Osteoblast (primary cell): Measurements from ENCODE around the gene TTC9C. TPM values are rescaled to one million over a fixed set of nuclear protein-coding genes. Genes with fewer than 3 reads are reported as not detected.

ENCODE experiments used
- DNase-seq: peaks from one replicate; pipeline ENCODE4 v3.0.0; 2011; ENCODE audit warnings: low spot score, mixed read lengths; ENCODE audit not compliant: insufficient read length; ENCODE audit errors: missing footprints
- H2AFZ ChIP-seq: 2 replicates; pipeline ENCODE4 v1.6.0; 2011; ENCODE audit warnings: mild to moderate bottlenecking, low read length
- H3K27ac ChIP-seq: 2 replicates; pipeline ENCODE4 v1.5.1; 2011; ENCODE audit warnings: mild to moderate bottlenecking, low read depth, low read length, moderate library complexity
- H3K27me3 ChIP-seq: 2 replicates; pipeline ENCODE4 v1.6.0; 2012; ENCODE audit warnings: mild to moderate bottlenecking, control low read depth, inconsistent platforms, low read length, moderate library complexity; ENCODE audit not compliant: insufficient read depth
- H3K36me3 ChIP-seq: 2 replicates; pipeline ENCODE4 v1.5.1; 2011; ENCODE audit warnings: mild to moderate bottlenecking, low read length, control low read depth, moderate library complexity; ENCODE audit not compliant: insufficient read depth
- H3K4me1 ChIP-seq: 2 replicates; pipeline ENCODE4 v1.5.1; 2011; ENCODE audit warnings: mild to moderate bottlenecking, low read length, control low read depth, moderate library complexity; ENCODE audit not compliant: insufficient read depth
- H3K4me2 ChIP-seq: 2 replicates; pipeline ENCODE4 v1.6.0; 2011; ENCODE audit warnings: mild to moderate bottlenecking, low read length; ENCODE audit not compliant: insufficient read depth
- H3K4me3 ChIP-seq: fragments of 200-600 bp; sonication (generic); 3 replicates; pipeline ENCODE4 v1.5.1; 2012; ENCODE audit warnings: mild to moderate bottlenecking, low read length, inconsistent platforms; ENCODE audit not compliant: insufficient read depth
- H3K79me2 ChIP-seq: 2 replicates; pipeline ENCODE4 v1.6.0; 2012; ENCODE audit warnings: mild to moderate bottlenecking, low read length, control low read depth, inconsistent platforms; ENCODE audit not compliant: insufficient read depth
- H3K9me3 ChIP-seq: 2 replicates; pipeline ENCODE4 v1.5.1; 2011; ENCODE audit warnings: low read depth, low read length, control low read depth
- H4K20me1 ChIP-seq: 2 replicates; pipeline ENCODE4 v1.6.0; 2012; ENCODE audit warnings: mild to moderate bottlenecking, low read length, control low read depth; ENCODE audit not compliant: insufficient read depth
- CTCF ChIP-seq: IDR thresholded peaks from 2 replicates; pipeline ENCODE4 v1.5.1; 2011; ENCODE audit warnings: mild to moderate bottlenecking, low read depth, low read length, moderate library complexity; ENCODE audit errors: extremely low read depth
- total RNA-seq: library from RNA; depleted of rRNA; stranded (reverse); fragments of >200 nt; gene quantifications from 2 replicates; pipeline ENCODE4 v1.2.3, GENCODE V29; 2012

Gene TTC9C
- total RNA-seq = 34.0 and 35.9 TPM in 2 replicates

- H3K4me2 ChIP-seq = peak within 1 kb of the TSS; percentile 87
- H2AFZ ChIP-seq = peak within 1 kb of the TSS; percentile 97
- H3K9me3 ChIP-seq = no peaks in the 10 kb centered on the region
- H3K4me3 ChIP-seq = peak within 1 kb of the TSS; percentile 98
- peaks cover 19% of the 10 kb centered on the region for H3K4me1 ChIP-seq
- peaks cover 16% of the 10 kb centered on the region for H3K36me3 ChIP-seq
- peaks cover 76% of the 10 kb centered on the region for H3K79me2 ChIP-seq
- H3K27ac ChIP-seq = peak within 1 kb of the TSS; percentile 87
- TF ChIP-seq CTCF = no peak
- DNase-seq = peak; percentile 91
- H4K20me1 ChIP-seq = peaks cover 36% of the 10 kb centered on the region
- no peaks in the 10 kb centered on the region for H3K27me3 ChIP-seq
Observed at GRCh38 chr11:62728171-62728988, at the start of gene TTC9C. Gene TTC9C, plus strand, starts transcription at chr11:62728486. Its CDS starts 363 bp downstream, at chr11:62728849.

- peak within 1 kb of the TSS; percentile 81 for H2AFZ ChIP-seq
- peaks cover 32% of the 10 kb centered on the region for H3K79me2 ChIP-seq
- peak within 1 kb of the TSS; percentile 83 for H3K4me3 ChIP-seq
- DNase-seq = peak; percentile 97
- TF ChIP-seq CTCF = no peak
- H3K4me2 ChIP-seq = peak within 1 kb of the TSS; percentile 86
- no peaks in the 10 kb centered on the region for H3K27me3 ChIP-seq
- H4K20me1 ChIP-seq = no peaks in the 10 kb centered on the region
- H3K4me1 ChIP-seq = peaks cover 23% of the 10 kb centered on the region
- H3K36me3 ChIP-seq = peaks cover 26% of the 10 kb centered on the region
- H3K9me3 ChIP-seq = no peaks in the 10 kb centered on the region
- peak within 1 kb of the TSS; percentile 84 for H3K27ac ChIP-seq
Observed at GRCh38 chr11:62678770-62679696, 49.3 kb upstream of the TTC9C start, which contains the start of gene UBXN1. Gene UBXN1, minus strand, starts transcription at chr11:62679073. Its CDS starts 150 bp downstream, at chr11:62678923.

GRCh38 chr11:62680825-62681240 lies 47.5 kb upstream of the TTC9C start:
- no peak overlapping the region for H3K4me2 ChIP-seq
- TF ChIP-seq CTCF = peak; percentile 65
- no peaks in the 10 kb centered on the region for H4K20me1 ChIP-seq
- H3K79me2 ChIP-seq = peaks cover 27% of the 10 kb centered on the region
- no peaks in the 10 kb centered on the region for H3K27me3 ChIP-seq
- peaks cover 21% of the 10 kb centered on the region for H3K36me3 ChIP-seq
- H2AFZ ChIP-seq = peak overlapping the region; percentile 16
- peaks cover 23% of the 10 kb centered on the region for H3K4me1 ChIP-seq
- DNase-seq = peak; percentile 95
- H3K4me3 ChIP-seq = no peak overlapping the region
- no peaks in the 10 kb centered on the region for H3K9me3 ChIP-seq
- no peak overlapping the region for H3K27ac ChIP-seq
